MV-4-11 (cell line): ENCODE measurements around the gene FGG.

Experiments
- DNase-seq: peaks from one replicate; lab custom pipeline; 2025; lab: John Stamatoyannopoulos, UW

Gene FGG

DNA sequence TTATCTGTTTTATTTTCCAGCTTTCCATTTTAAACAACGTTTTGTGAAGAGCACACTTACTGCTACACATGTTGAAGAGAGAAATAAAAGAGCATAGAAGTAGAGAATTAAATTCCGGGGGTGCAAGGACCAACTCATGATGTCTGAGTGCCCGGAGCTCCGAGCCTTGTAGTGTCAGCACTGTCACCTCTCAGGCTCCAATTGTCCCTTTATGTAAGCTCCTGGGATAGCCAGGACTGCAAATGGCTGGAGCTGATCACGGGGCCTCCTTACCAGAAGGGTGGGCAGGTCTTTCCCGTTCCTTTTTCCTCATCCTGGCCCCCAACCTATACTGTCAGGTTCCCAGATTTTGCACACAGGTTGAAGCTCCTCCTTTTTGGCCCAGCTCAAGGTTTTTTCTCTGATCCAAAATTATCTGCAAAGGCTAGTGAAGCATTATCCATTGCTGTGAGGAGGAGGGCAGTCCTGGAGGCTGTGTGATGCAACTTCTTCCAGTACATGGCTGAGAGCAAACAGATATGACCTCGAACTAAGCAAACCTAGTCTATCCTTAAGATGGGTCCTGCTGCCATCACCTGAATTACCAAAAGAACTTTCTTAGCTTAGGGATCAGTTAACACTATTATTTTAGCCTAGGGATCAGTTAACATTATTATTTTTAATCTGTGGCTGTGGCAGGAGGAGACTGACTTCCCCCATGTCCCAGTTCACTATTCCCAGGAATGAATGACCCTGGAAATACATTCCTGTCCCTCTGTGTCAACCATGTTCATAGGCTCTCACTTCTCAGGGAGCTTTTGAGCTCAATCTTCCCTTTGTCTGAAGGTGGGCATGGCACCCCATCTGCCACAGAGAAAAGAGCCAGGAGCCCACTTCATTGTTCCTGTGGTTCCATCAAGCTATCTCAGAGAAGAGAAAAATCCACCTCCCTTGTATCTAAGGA lies at the start of gene FGG:
Gene FGG, minus strand, starts transcription at position 185 of the 943 bp plus-strand sequence. Its CDS starts 47 bp downstream, at position 138.
- no peak for DNase-seq

DNA sequence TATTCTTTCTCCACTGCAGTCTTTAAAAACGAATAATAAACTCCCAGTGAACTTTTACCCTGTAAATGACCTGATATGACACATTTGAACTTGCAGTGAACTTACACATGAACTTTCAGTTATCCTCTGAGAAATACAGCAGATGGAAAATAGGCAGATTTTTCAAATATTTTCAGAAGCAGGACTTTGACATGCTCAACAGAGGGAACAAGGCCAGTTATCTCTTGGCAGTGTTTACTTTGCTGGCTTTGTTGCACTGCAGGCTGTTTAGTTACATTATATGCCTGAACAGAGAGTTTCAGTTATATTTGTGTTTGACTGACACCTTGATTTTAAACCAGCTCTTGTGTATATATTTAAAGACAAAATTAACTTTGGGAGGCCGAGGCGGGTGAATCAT lies 47.6 kb upstream of the FGG start:
- no peak for DNase-seq

DNA sequence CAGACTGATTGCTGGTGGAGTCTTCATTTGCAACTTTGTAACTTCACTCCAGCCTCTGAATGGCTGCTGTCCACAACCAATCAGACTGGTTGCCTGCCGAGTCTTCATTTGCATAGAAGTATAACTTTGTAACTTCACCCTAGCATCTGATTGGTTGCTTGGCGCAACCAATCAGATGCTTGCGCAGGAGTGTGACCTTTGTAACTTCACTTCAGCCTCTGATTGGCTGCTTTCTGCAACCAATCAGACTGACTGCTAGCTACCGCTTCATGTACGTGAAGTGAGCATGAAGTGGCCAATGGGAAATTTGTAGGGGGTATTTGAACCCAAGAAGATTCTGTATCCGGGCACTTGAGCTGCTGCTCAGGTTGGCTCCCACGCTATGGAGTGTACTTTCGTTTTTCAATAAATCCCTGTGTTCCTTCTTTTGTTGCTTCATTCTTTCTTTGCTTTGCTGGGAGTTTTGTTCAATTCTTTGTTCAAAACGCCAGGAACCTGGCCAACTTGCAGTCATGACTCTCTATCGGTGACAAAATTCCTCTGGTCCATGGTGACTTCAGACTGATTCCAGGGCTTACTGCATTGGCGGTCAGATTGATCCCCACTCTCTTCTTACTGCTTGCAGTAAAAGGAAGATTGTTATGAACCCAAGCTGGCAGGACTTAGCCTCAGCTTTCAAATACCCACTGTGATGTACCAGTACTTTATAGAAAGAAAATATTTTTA lies 46.4 kb upstream of the FGG start:
- no peak for DNase-seq

DNA sequence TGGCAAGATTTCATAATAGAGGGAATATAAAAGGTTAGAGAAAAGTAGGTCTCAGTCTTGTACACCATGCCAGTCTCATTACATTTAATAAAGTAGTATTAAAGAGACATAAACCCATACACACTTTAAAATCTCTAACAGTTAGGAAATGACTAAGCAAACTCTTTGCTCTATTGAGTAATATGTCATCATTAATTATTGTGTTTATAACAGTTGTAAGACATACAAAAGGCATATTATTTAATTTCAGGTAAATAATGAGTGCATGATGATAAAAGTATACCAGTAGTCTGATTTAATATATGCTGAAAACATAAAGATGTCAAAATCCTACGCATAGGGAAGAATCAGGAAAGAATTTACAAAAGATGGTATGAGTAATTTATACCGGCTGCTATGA lies 31.0 kb upstream of the FGG start:
- no peak for DNase-seq

DNA sequence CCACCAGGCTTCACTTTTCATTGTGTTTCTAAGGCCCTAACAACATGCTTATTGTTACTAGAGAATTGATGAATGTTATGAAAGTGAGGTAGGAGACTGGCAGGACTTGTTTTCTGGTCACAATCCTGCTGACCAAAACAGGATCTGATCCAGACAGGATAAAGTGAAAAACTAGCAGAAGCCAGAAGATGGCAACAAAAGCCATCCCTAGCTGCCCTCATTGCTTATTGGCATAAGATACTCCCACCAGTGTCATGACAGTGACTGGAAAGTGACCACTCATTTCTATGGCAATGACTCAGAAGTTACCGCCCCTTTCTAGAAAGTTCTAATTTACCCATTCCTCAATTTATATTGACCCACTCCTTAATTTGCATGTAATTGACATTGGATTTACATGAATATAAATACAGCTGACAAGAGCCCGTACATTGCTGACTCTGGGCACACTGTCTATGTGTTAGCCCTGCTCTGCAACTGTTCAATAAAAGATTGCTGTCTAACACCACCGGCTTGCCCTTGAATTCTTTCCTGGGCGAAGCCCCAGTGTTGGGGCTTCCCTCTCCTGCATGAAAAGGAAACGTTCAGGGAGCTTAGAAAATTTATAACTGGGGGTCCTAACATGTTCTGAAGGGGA lies 30.0 kb upstream of the FGG start:
- no peak for DNase-seq

DNA sequence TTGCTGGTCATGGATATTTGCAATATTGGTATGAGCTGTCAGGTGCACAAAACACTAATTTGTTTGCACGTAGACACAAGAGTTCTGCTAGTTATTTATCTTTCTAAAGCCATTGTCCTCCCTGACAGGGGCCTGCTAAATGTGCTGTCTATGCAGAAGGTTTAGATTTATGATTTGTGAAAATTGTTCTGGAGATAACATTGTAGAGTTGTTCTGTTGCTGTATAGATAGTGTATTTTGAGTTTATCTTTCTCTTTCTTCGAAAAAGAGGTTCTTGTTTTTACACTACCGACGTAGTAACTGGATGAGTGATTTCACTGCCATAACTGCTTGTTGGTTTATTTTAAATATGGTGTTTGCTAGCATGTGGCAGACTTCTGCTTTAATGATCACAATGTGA lies 28.5 kb upstream of the FGG start:
- DNase-seq: no peak

DNA sequence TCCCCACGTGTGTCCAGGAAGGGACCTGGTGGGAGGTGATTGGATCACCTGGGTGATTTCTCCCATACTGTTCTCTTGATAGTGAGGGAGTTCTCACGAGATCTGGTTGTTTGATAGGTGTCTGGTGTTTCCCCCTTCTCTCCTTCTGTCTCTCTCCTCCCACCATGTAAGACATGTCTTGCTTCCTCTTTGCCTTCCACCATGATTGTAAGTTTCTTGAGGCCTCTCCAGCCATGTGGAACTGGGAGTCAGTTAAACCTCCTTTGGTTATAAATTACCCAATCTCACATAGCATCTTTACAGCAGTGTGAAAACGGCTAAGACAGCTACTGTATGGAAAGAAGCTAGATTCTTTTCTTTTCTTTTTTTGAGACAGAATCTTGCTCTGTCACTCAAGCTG lies 21.6 kb upstream of the FGG start:
- peak; percentile 14 for DNase-seq

DNA sequence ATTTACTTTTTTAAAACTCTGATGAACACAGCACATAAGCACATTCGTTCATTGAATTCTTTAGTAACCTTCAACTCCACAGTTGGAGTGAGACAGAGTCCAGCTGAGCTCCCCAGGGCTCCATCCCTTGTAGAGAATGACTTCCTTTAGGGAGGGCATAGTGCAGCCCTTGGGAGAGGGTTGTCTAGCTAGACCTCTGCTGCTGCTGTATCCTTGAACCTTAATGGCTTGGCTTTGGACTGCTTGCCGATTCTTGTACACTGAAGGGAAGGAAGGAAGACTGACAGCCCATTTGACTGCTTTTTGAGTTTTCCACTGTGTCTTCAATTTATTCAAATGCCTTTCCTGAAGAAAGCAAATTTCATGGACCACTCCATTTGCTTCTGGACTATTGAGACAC lies 19.4 kb upstream of the FGG start:
- DNase-seq: no peak

DNA sequence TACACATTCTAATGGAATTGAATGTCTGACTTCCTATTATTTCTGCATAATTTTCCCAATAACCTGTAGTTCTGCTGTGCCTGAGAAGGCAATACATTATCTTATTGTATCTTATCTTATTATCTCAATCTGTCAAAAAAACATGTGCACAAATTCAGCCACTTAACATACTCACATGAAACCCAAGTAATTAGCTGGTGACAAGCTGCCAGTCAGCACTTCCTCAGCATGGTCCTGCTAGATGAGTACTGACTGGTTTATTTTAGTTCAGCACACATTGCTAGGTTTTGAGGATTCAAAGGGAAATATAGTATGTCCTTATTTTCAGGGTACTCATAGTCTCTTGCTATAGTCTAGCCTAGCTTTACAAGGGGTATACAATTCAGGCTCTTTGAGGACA lies 17.9 kb upstream of the FGG start:
- no peak for DNase-seq

DNA sequence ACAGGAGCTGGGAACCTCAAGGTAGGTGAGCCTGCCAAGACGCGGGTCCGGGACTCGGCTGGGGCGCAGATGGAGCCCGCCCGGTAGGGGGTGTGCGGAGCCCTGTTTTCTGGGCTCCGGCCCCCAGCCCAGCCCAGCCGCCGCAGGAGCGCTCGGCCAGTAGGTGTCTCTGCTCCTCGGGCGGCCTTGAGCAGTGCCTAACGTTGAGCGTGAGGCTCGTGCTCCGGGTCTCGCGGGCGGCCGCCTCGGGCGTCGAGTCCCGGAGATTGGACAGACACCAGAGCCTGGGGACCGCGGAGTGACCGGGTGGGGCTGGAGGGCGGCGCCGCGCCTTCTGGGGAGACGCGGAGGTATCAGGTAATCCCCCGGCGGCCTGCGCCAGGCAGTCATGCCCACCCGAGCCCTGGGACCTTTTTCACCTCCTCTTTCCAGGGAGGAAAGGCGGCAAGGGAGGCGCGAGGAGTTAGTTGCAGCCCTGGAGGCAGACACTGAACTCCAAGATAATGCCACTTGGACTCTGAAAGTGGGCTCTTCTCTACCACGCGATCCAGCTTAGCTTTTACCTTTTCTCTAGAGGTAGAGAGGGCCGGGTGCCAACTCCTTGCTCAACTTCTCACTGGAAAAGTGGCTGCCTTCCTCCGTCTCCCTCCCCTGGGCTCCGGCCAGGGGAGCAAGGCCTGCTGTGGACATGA lies 14.5 kb upstream of the FGG start:
- no peak for DNase-seq

DNA sequence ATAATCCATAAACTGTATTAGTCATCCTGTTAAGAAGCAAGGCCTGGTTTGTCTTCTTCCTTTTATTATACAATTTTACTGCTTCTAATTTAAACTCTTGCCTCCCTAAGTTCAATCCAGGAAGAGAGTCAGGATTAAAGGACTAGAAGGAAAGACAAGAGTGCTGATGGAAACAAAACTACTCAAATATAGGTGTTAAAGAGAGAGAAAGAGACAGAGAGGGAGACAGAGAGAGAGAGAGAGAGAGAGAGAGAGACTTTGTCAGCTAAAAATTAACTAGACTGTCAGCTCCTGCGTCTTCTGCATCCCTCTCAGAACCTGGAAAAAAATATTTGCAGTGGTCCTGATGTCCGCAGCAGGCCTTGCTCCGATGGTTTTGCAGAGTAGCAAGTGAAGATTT lies 13.5 kb upstream of the FGG start:
- DNase-seq: no peak

DNA sequence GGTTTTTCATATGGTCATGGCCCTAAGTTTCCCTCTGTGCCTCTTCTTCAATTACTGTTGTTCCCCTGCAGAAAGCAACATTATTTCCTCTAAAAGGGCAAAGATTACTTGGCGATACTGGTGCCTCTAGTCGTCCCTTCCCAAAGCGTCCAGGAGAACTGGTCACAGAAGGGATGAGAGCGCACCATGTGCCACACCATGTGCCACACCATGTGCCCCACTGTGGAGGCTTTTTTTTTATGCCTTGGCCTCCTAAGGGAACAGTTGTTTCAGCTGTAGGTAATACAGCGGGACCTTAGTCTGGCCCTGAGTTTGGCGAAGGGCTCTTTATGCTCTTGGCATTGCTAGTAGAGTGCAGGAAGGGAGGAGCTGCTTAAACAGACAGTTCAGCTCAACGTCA lies 11.5 kb upstream of the FGG start:
- no peak for DNase-seq

DNA sequence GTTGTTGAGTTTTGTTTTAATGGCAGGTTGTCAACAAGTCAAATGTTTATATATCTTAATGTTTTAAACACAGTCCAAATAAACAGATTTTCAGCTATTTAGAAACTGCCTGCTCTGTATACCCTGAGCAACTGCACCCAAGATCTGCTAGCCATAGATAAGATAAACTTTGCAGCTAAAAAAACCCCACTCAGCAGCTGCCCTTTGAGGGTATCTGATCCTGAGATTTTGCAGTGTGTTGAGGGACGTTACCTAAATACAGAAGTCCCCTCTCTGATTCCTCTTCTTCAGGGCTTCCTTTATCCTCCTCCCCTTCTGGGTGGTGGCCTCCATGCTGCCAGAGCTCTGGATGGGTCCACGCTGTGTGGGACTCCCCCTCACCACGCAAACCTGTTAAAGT lies 11.0 kb upstream of the FGG start:
- DNase-seq: no peak

DNA sequence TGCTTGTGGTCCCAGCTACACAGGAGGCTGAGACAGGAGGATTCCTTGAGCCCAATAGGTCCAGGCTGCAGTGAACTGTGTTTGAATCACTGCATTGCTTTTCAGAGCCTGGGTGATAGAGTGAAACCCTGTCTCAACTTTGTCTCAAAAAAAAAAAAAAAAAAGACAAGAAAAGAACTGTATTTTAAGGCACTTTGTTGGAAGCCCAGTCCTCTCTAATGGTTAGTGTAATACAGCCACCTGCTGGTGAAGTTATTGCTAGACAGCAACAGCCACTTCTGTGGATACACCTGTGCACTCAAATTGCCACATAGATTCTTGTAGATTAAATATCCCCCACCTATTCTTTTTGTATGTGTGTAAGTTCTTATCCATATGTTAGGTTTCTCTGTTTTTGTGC lies 10.1 kb upstream of the FGG start:
- DNase-seq: peak; percentile 17

DNA sequence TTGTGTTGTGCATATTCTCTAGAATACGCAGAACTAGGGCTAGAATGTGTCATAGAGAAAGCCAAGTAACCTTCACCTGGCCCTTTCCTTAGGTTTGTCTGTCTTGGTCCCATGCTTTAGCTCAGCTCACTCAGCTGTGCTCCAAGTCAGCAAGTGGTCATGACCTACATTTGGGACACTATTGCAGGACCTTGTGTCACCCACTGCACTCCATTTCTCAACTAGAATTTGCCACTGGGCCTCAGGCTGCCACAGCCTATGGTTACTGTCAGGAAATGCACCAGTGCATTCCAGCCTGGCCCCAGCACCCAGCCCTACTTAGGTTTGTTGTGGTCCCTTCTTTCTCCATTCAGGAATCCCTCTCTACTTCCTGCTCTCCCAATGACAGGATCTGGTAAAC lies 7.7 kb upstream of the FGG start:
- no peak for DNase-seq

DNA sequence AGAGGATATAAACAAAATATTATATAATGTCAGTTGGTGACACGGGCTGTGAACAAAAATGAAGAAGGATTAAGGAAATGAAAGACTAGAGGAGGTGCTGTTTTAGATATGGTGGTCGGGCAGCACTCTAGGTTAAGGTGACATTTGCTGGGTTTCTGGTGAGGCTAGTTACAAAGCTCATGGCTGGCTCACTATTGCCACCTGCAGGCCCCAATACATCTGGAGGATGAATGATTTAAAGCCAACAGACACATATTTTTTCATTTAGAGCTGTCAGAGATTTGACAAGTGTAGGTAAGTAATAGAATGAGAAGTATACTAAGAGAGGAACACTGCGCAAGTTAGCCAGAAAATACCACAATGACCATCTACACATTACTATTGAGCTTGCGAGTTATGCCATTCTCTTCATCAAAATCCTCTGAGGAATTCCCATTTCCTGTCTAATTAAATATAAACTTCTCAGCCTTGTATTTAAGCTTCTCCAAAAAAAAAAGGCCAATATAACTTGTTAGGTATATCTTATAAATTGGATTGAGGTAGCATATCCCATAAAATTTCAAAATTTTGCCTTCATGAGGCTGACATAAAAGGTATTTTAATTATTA lies 6.4 kb upstream of the FGG start:
- peak; percentile 32 for DNase-seq

DNA sequence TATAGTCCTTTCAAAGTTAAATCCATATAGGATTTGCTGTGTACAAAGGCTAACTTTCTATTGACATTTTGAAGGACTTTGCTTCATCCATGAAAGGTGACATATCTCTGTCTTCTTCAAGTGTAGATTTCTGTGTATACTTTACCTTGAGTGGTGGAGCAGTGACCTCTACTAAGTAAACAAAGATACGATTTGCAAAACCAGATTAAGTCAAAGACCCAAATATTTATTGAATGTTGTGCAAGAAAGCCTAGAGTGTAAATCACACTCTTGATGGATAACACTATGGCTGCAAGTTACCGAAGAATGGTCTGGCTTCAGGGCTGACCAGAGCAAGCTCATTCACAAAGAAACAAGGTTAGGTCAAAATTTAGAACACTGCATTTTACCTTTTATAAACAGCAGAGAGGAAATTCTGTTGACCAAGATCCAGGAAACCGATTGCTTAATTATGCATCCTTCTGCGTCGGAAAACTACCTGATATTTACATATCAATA lies 5.4 kb upstream of the FGG start:
- no peak for DNase-seq

DNA sequence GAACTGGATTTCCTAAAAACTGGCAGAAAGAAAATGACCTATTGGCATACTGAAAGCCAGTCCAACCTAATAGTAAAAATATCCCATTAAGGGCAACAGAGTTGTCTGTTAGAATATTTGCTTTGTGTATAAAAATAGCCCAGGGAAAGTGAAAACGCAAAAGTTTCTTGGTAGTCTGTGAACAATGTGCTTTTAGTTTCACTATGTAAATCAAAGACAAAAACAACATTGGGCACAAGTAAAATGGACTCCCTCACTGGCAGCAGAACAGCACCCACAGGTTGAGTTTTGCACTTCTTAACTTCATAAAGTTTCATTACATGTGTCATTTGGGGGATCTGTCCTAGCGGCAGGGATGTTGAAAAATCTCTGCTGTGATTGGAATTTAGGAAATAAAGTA lies 4.3 kb upstream of the FGG start:
- DNase-seq: no peak

DNA sequence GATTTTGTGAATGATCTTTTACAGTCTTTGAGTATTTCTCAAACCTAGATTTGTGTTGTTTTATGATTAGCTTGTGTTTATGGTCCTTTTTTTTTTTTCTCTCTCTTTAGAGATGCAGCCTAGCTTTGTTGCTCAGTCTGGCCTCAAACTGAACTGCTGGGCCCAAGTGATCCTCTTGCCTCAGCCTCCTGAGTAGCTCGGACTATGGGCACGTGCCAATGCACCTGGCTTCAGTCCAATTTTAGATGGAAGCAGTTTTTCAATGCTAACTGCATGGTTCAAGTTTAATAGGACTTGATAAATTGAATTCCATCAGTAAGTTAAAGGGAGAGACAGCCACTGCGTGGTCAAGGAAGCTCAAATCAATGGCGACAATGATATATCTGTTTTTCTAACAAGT lies 3.8 kb upstream of the FGG start:
- DNase-seq: no peak

DNA sequence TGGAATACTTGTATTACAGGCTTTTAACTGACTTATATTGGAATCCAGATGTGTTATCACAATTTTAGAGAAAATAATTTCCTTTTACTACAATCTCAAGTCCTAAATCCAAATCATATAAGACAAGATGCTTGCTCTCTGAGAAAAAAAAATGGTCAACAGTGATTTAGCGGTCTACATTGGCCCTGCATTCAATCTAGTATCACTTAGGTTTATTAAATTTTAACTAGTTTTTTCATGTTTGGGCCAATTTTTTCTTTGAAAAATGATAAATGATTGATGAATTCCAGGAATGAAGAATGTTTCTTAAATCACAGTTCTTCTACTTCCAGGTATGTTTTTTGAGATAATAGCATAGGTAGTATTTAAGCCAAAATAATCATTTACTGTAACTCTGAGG lies 2.8 kb upstream of the FGG start:
- DNase-seq: no peak

DNA sequence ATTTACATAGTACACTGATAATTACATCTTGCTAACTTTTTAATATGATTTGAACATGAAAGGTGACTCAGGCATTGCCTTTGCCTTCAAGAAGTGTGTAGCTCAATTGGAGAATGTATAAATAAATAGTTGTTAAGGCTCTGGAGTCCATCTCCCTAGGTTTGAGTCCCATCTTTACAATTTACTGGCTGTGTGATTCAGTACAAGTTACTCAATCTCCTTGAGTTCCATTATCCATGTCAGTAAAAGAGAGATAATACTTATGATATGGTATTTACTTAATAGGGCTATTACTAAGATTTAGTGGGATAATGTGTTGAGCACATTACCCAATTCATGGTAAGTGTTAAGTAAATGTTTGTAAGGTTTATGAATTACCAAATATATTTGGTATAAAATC lies 1.9 kb upstream of the FGG start:
- no peak for DNase-seq

DNA sequence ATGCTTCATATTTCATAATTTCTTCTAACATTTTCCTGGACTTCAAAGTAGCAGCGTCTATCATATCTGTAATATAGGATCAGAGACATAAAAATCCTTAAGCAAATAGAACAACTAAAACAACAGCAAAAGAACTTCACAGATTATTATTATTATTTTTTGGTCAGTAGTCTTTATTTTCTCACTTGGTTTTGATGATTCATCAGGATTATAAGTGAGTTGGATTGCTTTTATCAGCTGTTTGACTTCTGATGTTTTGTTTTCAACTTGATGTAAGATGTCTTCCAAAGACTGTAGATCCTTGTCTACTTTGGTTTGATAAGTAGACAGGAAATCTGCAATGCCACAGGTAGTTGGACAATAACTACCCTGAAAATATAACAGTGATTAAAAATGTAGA lies 623 bp downstream of the FGG start:
- DNase-seq: no peak
